GM21423 (cell line): ENCODE measurements around the gene RABL2B.

Experiments used
- ATAC-seq: cut with Tn5 transposase; IDR thresholded peaks from one replicate; pipeline ENCODE4 v1.9.1; 2021; ENCODE audit warnings: mild to moderate bottlenecking, moderate library complexity; ENCODE audit not compliant: unreplicated experiment

The RABL2B gene

GRCh38 chr22:50723991-50724390 lies 59.4 kb downstream of the RABL2B start:
- ATAC-seq: no peak

GRCh38 chr22:50722716-50723428 lies 60.6 kb downstream of the RABL2B start:
- no peak for ATAC-seq

GRCh38 chr22:50722048-50722701 lies 61.3 kb downstream of the RABL2B start:
- ATAC-seq: no peak

DNA sequence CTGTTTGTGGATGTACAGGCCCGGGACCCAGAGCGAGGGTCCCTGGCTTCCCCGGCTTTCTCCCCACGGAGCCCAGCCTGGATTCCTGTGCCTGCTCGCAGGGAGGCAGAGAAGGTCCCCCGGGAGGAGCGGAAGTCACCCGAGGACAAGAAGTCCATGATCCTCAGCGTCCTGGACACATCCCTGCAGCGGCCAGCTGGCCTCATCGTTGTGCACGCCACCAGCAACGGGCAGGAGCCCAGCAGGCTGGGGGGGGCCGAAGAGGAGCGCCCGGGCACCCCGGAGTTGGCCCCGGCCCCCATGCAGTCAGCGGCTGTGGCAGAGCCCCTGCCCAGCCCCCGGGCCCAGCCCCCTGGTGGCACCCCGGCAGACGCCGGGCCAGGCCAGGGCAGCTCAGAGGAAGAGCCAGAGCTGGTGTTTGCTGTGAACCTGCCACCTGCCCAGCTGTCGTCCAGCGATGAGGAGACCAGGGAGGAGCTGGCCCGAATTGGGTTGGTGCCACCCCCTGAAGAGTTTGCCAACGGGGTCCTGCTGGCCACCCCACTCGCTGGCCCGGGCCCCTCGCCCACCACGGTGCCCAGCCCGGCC lies 62.1 kb downstream of the RABL2B start:
- no peak for ATAC-seq

- ATAC-seq: no peak
Measured at GRCh38 chr22:50720301-50721256, 62.9 kb downstream of the RABL2B start.

DNA sequence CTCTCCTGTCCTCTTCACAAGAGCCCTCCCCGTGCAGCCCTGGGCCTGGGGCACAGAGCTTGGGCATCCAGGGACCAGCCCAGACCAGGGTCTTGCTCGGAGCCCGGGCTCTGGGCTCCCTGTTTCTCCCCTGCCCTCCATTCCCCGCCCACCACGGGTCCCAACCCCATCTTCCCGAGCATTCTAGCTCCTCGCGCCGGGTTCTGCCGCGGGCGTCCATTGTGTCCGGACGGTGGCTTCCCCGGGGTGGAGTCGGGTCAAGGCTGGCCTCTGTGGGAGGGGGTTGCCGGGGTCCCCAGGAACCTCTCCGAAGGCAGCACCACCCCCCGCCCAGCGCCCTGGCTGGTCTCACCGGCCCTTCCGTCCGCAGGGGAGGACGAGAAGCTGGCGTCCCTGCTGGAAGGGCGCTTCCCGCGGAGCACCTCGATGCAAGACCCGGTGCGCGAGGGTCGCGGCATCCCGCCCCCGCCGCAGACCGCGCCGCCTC lies 63.6 kb downstream of the RABL2B start:
- no peak for ATAC-seq

DNA sequence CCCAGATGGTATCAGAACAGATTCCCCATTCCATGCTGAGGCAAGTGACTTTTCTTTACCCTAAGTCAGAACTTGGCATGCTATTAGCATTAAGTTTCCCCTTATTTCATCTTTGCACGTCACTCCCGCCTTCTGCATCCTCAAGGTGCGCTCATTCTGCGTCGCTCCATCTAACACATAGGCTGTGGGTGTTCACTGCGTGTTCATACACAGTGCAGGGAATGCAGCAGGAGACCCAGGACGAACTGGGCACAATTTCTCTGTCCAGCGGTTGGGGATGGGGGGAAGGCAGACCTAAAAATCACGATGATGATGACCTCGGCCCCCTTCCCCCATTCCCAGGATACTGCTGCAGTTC lies 65.1 kb downstream of the RABL2B start:
- ATAC-seq: no peak

- ATAC-seq: no peak
Measured at GRCh38 chr22:50717709-50718351, 65.6 kb downstream of the RABL2B start.
